SH-SY5Y (cell line): ENCODE results near the gene VPS33A.

Experiments
- GATA2 ChIP-seq: IDR thresholded peaks from 2 replicates; pipeline ENCODE4 v1.6.1; 2011; ENCODE audit warnings: mild to moderate bottlenecking, low read depth, low read length
- GATA3 ChIP-seq: IDR thresholded peaks from 2 replicates; pipeline ENCODE4 v1.6.1; 2011; ENCODE audit warnings: low read depth, mild to moderate bottlenecking, low read length, moderate library complexity

DNA sequence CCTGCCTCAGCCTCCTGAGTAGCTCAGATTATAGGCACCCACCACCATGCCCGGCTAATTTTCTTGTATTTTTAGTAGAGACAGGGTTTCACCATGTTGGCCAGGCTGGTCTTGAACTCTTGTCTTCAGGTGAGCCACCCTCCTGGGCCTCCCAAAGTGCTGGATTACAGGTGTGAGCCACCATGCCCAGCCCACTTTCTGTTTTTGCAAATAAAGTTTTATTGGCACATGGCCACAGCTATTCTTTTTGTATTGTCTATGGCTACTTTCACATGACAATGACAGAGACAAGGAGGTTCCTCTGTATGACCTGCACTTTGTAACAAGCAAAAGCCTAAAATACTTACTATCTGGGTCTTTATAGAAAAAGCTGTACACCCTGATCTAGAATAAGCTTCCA is 20.7 kb downstream of the VPS33A start:
- TF ChIP-seq GATA2 (no peak), GATA3 (no peak)
